Measurements from ENCODE around the gene MYL7.

GRCh38 chr7:44111761-44112160 lies 29.4 kb downstream of the MYL7 start:
- no peak for TF ChIP-seq CTCF (IDR thresholded peaks at IDR 0.05; ENCODE audit: low read length)
- no peak for TF ChIP-seq EZH2 (IDR thresholded peaks at IDR 0.05; ENCODE audit: borderline replicate concordance, low read length)

Measured in OCI-LY1 (cell line).